ENCODE measurements around the gene TTC28. TPM values are rescaled to one million over a fixed set of nuclear protein-coding genes. Genes with fewer than 3 reads are reported as not detected.

Gene TTC28
- total and polyA plus RNA-seq, 7 donors, result 1.2 to 12.1 (median 3.5) TPM

- Histone ChIP-seq H3K4me3 (no peak overlapping the region), H3K9me3 (no peaks in the 10 kb centered on the region), H3K27ac (no peak overlapping the region), H3K4me1 (peaks cover 24% of the 10 kb centered on the region), H3K36me3 (ENCODE audit: insufficient read depth in 1 of 2, low read depth in 1 of 2) (no peaks in the 10 kb centered on the region), H3K27me3 (ENCODE audit: insufficient read depth in 3 of 3, low read length in 2 of 3) (no peaks in the 10 kb centered on the region)
- intact Hi-C loops (cut with DNase I), result no loop called here
- DNase-seq, result no peak
- WGBS, 3 donors, result 61 to 76% (median 69%) methylated on average over 1 of the region's 1 CpG
- no peak for ATAC-seq
- TF ChIP-seq, protein P1, sequence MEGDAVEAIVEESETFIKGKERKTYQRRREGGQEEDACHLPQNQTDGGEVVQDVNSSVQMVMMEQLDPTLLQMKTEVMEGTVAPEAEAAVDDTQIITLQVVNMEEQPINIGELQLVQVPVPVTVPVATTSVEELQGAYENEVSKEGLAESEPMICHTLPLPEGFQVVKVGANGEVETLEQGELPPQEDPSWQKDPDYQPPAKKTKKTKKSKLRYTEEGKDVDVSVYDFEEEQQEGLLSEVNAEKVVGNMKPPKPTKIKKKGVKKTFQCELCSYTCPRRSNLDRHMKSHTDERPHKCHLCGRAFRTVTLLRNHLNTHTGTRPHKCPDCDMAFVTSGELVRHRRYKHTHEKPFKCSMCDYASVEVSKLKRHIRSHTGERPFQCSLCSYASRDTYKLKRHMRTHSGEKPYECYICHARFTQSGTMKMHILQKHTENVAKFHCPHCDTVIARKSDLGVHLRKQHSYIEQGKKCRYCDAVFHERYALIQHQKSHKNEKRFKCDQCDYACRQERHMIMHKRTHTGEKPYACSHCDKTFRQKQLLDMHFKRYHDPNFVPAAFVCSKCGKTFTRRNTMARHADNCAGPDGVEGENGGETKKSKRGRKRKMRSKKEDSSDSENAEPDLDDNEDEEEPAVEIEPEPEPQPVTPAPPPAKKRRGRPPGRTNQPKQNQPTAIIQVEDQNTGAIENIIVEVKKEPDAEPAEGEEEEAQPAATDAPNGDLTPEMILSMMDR (IDR thresholded peaks at IDR 0.05), result no peak
Measured at GRCh38 chr22:28333088-28333487, 346.6 kb downstream of the TTC28 start.

DNA sequence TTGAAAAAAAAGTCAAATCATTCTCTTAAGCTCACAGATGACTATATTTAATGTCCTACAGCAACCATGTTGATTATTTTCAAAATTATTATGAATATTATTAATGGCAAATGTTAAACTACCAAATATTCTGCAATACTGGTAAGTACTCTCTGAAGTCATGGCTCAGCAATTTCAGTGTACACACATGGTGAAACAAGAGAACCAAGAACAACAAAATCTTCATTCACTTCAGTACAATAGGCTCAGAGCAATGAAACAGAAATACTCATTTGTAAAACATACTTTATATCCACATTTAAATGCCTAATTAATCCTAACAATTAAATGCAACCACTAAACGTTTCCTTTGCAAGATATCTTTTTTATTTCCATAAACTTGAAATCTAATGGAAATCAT is 347.2 kb downstream of the TTC28 start:
- WGBS, 3 donors, result 21 to 46% (median 26%) methylated on average over 1 of the region's 1 CpG
- intact Hi-C loops (cut with DNase I), result no loop called here
- ATAC-seq, result peak in 1 of 4 donors; percentile 47

DNA sequence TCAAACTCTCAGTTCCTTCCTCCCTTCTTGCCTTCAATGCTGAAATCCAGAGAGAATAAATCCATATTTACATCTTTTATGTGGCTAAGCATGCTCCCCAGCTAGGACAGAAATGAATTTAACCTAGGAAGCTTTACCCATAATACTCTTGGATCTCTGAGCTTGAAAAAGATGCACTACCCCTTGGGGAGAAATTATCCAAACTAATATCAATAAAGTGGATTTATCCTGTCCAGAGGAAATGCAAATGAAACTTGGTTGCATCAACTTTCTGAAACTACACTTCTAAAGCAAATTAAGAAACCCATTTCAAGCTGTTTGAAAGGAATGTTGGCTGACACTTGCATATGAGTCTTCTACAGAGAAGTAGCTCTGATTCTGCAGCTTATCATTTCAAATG is 347.9 kb downstream of the TTC28 start:
- peaks cover 24% of the 10 kb centered on the region for H3K4me1 ChIP-seq
- intact Hi-C loops (cut with DNase I), result no loop called here
- H3K27ac ChIP-seq, result no peak overlapping the region
- DNase-seq, result no peak
- no peak overlapping the region for H3K4me3 ChIP-seq
- TF ChIP-seq, protein P1 (IDR thresholded peaks at IDR 0.05), result no peak
- H3K36me3 ChIP-seq (ENCODE audit: insufficient read depth in 1 of 2, low read depth in 1 of 2), result no peaks in the 10 kb centered on the region
- no peak for ATAC-seq
- no peaks in the 10 kb centered on the region for H3K27me3 ChIP-seq (ENCODE audit: insufficient read depth in 3 of 3, low read length in 2 of 3)
- no peaks in the 10 kb centered on the region for H3K9me3 ChIP-seq

More for the DNA sequence above, 347.2 kb downstream of the TTC28 start:
- Histone ChIP-seq H3K9me3 (no peaks in the 10 kb centered on the region), H3K4me1 (peaks cover 24% of the 10 kb centered on the region), H3K36me3 (ENCODE audit: insufficient read depth in 1 of 2, low read depth in 1 of 2) (no peaks in the 10 kb centered on the region), H3K27ac (no peak overlapping the region), H3K27me3 (ENCODE audit: insufficient read depth in 3 of 3, low read length in 2 of 3) (no peaks in the 10 kb centered on the region), H3K4me3 (no peak overlapping the region)
- TF ChIP-seq, protein P1 (IDR thresholded peaks at IDR 0.05), result no peak
- DNase-seq, result no peak

DNA sequence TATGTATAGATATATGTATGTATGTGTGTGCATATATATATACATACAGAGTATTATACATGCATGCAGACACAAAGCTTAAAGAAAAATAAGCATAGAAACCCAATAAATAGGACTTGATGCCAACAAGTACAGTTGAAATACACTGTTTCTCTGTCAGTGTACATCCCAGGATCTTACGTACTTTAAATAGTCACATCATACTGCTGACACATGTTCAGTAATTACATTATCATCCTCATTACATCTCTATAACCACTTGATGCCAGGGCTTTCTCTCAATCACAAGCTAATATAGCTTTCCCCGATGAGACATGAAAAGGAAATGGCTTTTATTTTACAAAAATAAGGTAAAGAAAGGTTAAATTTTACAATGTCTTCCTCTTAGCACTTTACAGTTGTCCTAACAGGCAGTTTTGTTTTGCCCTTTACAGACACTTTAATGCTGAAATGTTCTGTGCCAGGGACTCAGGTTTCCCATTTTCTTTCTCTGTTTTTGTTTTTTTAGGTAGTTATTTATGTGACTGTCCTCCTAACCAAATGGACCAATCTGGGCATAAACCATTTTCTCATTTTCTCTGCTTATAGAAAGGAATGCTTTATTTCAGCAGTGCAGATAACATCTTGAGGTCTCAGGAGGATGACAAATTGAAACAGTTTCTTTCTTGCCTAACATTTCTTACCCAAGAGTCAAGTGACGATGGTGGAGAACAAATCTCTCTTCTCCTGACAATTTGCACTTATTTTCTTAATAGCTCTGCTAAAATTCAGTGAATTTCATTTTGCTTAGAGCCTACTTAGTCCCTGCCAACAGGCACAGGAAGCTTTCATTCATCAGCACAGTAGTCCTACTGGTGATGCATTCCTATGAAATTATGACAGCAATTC is 350.2 kb downstream of the TTC28 start:
- peaks cover 24% of the 10 kb centered on the region for H3K4me1 ChIP-seq
- WGBS, 3 donors, result 66 to 77% (median 70%) methylated on average over 3 of the region's 3 CpGs
- H3K4me3 ChIP-seq, result no peak overlapping the region
- ATAC-seq (peak in 2 of 4 donors; percentile 35 to 36), DNase-seq (no peak)
- H3K36me3 ChIP-seq (ENCODE audit: insufficient read depth in 1 of 2, low read depth in 1 of 2), result no peaks in the 10 kb centered on the region
- no peak overlapping the region for H3K27ac ChIP-seq
- intact Hi-C loops (cut with DNase I), result no loop called here
- no peaks in the 10 kb centered on the region for H3K27me3 ChIP-seq (ENCODE audit: insufficient read depth in 3 of 3, low read length in 2 of 3)
- H3K9me3 ChIP-seq, result no peaks in the 10 kb centered on the region
- TF ChIP-seq, protein P1 (IDR thresholded peaks at IDR 0.05), result no peak

All from psoas muscle (tissue), 8 donors.